ENCODE results near the gene NCLN. TPM values are rescaled to one million over a fixed set of nuclear protein-coding genes. Genes with fewer than 3 reads are reported as not detected.

Gene NCLN
- total RNA-seq, 4 donors from 2014 or later, result 18.2 to 54.4 (median 43.1) TPM

- in situ Hi-C loops (cut with MboI; ENCODE audit: low sequenced_read_pairs in 4 of 4) (no loop called here), intact Hi-C loops (cut with DNase I; ENCODE audit: low total_unique reads) (no loop called here)
- Histone ChIP-seq H3K4me3 (no peak within 1 kb of the TSS), H3K9me3 (no peaks in the 10 kb centered on the region), H3K27me3 (peaks cover 47 to 57% (median 52%) of the 10 kb centered on the region in 3 donors), H3K36me3 (no peaks in the 10 kb centered on the region), H3K4me1 (no peaks in the 10 kb centered on the region), H3K27ac (no peak within 1 kb of the TSS)
- no peak for ATAC-seq
- DNase-seq, result no peak
- TF ChIP-seq CTCF (IDR thresholded peaks at IDR 0.05 in 4 of 5, conservative IDR thresholded peaks at IDR 0.05 in 1 of 5), result peak in 4 of 5 experiments; percentile 24 to 68 (median 60)
- no peak for TF ChIP-seq POLR2A (IDR thresholded peaks at IDR 0.05)
Measured at GRCh38 chr19:3224346-3225168, 38.8 kb downstream of the NCLN start, which contains the start of gene CELF5. CELF5 (plus strand) TSS chr19:3224661; CDS start chr19:3224740, 79 bp downstream.

GRCh38 chr19:3225169-3225485 is 39.4 kb downstream of the NCLN start:
- no peak for DNase-seq
- intact Hi-C loops (cut with DNase I; ENCODE audit: low total_unique reads), result no loop called here
- no peaks in the 10 kb centered on the region for H3K36me3 ChIP-seq

GRCh38 chr19:3225677-3226093 is 40.0 kb downstream of the NCLN start:
- Histone ChIP-seq H3K27ac (no peak overlapping the region), H3K9me3 (no peaks in the 10 kb centered on the region), H3K27me3 (peaks cover 48 to 55% (median 50%) of the 10 kb centered on the region in 3 donors), H3K4me3 (no peak overlapping the region), H3K36me3 (no peaks in the 10 kb centered on the region), H3K4me1 (no peaks in the 10 kb centered on the region)
- TF ChIP-seq POLR2A (IDR thresholded peaks at IDR 0.05) (no peak), CTCF (IDR thresholded peaks at IDR 0.05 in 4 of 5, conservative IDR thresholded peaks at IDR 0.05 in 1 of 5) (no peak)
- no peak for ATAC-seq
- in situ Hi-C loops (cut with MboI; ENCODE audit: low sequenced_read_pairs in 4 of 4), result no loop called here
- intact Hi-C loops (cut with DNase I; ENCODE audit: low total_unique reads), result no loop called here
- no peak for DNase-seq

More at GRCh38 chr19:3225169-3225485, 39.4 kb downstream of the NCLN start:
- TF ChIP-seq CTCF (IDR thresholded peaks at IDR 0.05 in 4 of 5, conservative IDR thresholded peaks at IDR 0.05 in 1 of 5) (no peak), POLR2A (IDR thresholded peaks at IDR 0.05) (no peak)
- Histone ChIP-seq H3K4me1 (no peaks in the 10 kb centered on the region), H3K4me3 (no peak overlapping the region), H3K27ac (no peak overlapping the region), H3K9me3 (no peaks in the 10 kb centered on the region), H3K27me3 (peaks cover 47 to 55% (median 54%) of the 10 kb centered on the region in 3 donors)
- ATAC-seq, result no peak
- in situ Hi-C loops (cut with MboI; ENCODE audit: low sequenced_read_pairs in 4 of 4), result no loop called here

- DNase-seq (no peak), ATAC-seq (no peak)
- Histone ChIP-seq H3K27me3 (peaks cover 50 to 58% (median 50%) of the 10 kb centered on the region in 3 donors), H3K27ac (no peak overlapping the region), H3K4me3 (no peak overlapping the region), H3K4me1 (no peaks in the 10 kb centered on the region), H3K36me3 (no peaks in the 10 kb centered on the region), H3K9me3 (no peaks in the 10 kb centered on the region)
- TF ChIP-seq POLR2A (IDR thresholded peaks at IDR 0.05) (no peak), CTCF (IDR thresholded peaks at IDR 0.05 in 4 of 5, conservative IDR thresholded peaks at IDR 0.05 in 1 of 5) (no peak)
- intact Hi-C loops (cut with DNase I; ENCODE audit: low total_unique reads) (no loop called here), in situ Hi-C loops (cut with MboI; ENCODE audit: low sequenced_read_pairs in 4 of 4) (no loop called here)
Measured at GRCh38 chr19:3227054-3227626, 41.4 kb downstream of the NCLN start.
